ENCODE results near the gene LIAS.

- no peak for TF ChIP-seq CTCF (IDR thresholded peaks at IDR 0.05)
- TF ChIP-seq POLR2AphosphoS5 (IDR thresholded peaks at IDR 0.05) = no peak
- TF ChIP-seq EP300 (IDR thresholded peaks at IDR 0.05; ENCODE audit: low read depth) = no peak
Observed at GRCh38 chr4:39452860-39453587, 5.8 kb upstream of the LIAS start.

All from transverse colon (tissue), 4 donors.